Measurements from ENCODE around the gene ICA1. TPM values are rescaled to one million over a fixed set of nuclear protein-coding genes. Genes with fewer than 3 reads are reported as not detected.

The ICA1 gene
- total and polyA plus RNA-seq, 10 donors: 9.6 to 45.7 (median 27.0) TPM

- WGBS, 5 donors: 88 to 100% (median 94%) methylated on average over 2 of the region's 2 CpGs
- no peak for TF ChIP-seq POLR2AphosphoS5 (IDR thresholded peaks at IDR 0.05)
- TF ChIP-seq POLR2A (IDR thresholded peaks at IDR 0.05): no peak
- no peak for TF ChIP-seq CTCF (IDR thresholded peaks at IDR 0.05 in 8 of 11, conservative IDR thresholded peaks at IDR 0.05 in 3 of 11)
- Histone ChIP-seq H3K27ac (no peak overlapping the region), H3K9me3 (no peaks in the 10 kb centered on the region), H3K4me3 (no peak overlapping the region), H3K4me1 (peaks cover 6 to 32% (median 25%) of the 10 kb centered on the region in 6 donors), H3K36me3 (peaks cover 0 to 8% (median 0%) of the 10 kb centered on the region in 6 donors), H3K27me3 (replicated peaks in 1 of 7) (no peaks in the 10 kb centered on the region)
- intact Hi-C loops (cut with DNase I; ENCODE audit: low total_unique reads): no loop called here
- no peak for DNase-seq
Observed at GRCh38 chr7:8112685-8113084, 149.3 kb downstream of the ICA1 start.

DNA sequence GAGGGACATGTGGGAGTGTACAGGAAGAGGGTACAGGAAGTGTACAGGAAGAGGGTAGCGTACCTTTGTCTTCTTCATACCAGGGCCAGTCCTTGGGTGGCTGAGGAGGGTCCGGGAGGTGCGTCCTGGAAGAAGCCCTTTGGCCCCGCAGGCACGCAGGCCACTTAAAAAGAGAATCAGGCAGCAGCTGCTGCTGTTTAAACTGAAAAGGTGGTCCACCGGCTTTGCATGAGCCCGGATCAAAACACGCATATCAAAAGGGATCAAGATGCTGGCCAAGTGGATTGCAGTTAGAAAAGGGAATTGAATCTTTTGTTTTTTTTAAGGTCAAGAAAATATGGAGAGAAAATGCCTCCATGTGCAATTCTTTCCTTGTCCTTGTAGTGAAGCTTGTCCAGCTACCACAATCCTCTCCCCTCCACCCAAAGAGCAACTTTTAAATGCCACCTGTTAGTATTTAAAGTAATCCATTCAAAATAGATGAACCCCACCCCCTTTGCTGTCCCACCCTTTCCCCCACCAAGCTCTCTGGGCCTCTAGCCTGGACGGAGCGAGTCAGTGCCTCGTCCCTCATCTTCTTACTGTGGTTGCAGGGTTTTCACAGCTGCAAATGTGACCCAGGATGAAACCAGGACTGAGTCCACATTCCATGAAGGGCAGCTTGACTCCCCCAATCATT, 150.5 kb downstream of the ICA1 start:
- H3K4me3 ChIP-seq: no peak overlapping the region
- no peaks in the 10 kb centered on the region for H3K27me3 ChIP-seq (replicated peaks in 1 of 7)
- no peak for TF ChIP-seq POLR2A (IDR thresholded peaks at IDR 0.05)
- no peaks in the 10 kb centered on the region for H3K9me3 ChIP-seq
- no peak overlapping the region for H3K27ac ChIP-seq
- no peak for DNase-seq
- peaks cover 0 to 8% (median 0%) of the 10 kb centered on the region in 6 donors for H3K36me3 ChIP-seq
- intact Hi-C loops (cut with DNase I; ENCODE audit: low total_unique reads): no loop called here
- 85 to 90% (median 87%) methylated on average over 11 of the region's 11 CpGs for WGBS, 5 donors
- H3K4me1 ChIP-seq: peaks cover 6 to 34% (median 25%) of the 10 kb centered on the region in 6 donors

- H3K4me1 ChIP-seq: peaks cover 0 to 26% (median 7%) of the 10 kb centered on the region in 6 donors
- H3K4me3 ChIP-seq: no peak overlapping the region
- no peak for TF ChIP-seq POLR2AphosphoS5 (IDR thresholded peaks at IDR 0.05)
- no peak for TF ChIP-seq POLR2A (IDR thresholded peaks at IDR 0.05)
- TF ChIP-seq CTCF (IDR thresholded peaks at IDR 0.05 in 8 of 11, conservative IDR thresholded peaks at IDR 0.05 in 3 of 11): no peak
- H3K36me3 ChIP-seq: peaks cover 0 to 8% (median 0%) of the 10 kb centered on the region in 6 donors
- no peaks in the 10 kb centered on the region for H3K27me3 ChIP-seq (replicated peaks in 1 of 7)
- no peak for DNase-seq
- WGBS, 5 donors: 74 to 90% (median 82%) methylated on average over 4 of the region's 4 CpGs
- no peaks in the 10 kb centered on the region for H3K9me3 ChIP-seq
- no peak overlapping the region for H3K27ac ChIP-seq
- intact Hi-C loops (cut with DNase I; ENCODE audit: low total_unique reads): no loop called here
Observed at GRCh38 chr7:8109196-8110022, 152.6 kb downstream of the ICA1 start.

DNA sequence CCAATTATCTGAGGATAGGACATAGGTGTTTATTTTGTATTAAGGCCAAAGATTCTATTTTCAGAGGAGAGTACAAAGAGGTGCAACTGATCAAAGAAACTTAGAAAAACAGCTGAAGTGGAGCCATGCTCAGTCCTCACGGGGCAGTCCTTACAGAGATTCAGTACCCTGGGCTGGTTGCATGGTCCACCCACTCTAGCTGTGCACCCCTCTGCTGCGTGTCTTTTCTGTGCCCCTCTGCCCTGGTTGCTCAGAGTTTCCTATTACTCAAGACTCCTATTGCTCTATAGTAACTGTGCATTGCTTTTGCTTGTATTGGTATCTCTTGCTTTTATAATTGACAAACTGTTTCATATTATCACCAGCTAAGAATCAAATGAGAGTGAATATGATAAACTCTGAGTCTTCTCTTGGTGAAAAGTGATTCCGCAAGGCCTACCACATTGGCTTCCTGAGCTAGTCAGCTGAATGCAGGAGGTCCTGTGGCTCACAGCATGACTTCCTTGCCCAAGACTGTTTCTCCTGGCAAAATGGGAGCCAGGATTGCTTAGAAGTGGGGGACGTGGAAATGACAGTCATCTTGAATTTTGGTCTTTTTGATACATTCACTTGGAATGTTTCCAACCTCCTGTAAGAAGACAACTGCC, 156.4 kb downstream of the ICA1 start:
- intact Hi-C loops (cut with DNase I; ENCODE audit: low total_unique reads): no loop called here
- no peak for TF ChIP-seq CTCF (IDR thresholded peaks at IDR 0.05 in 8 of 11, conservative IDR thresholded peaks at IDR 0.05 in 3 of 11)
- no peak for TF ChIP-seq POLR2AphosphoS5 (IDR thresholded peaks at IDR 0.05)
- TF ChIP-seq POLR2A (IDR thresholded peaks at IDR 0.05): no peak
- WGBS, 5 donors: 27 to 71% (median 43%) methylated on average over 4 of the region's 4 CpGs
- peaks cover 0 to 15% (median 0%) of the 10 kb centered on the region in 6 donors for H3K4me1 ChIP-seq
- H3K36me3 ChIP-seq: no peaks in the 10 kb centered on the region
- H3K9me3 ChIP-seq: peaks cover 0 to 20% (median 14%) of the 10 kb centered on the region in 8 donors
- no peak overlapping the region for H3K4me3 ChIP-seq
- H3K27me3 ChIP-seq (replicated peaks in 1 of 7): no peaks in the 10 kb centered on the region
- no peak for DNase-seq
- peak overlapping the region in 1 of 8 donors; percentile 1 for H3K27ac ChIP-seq

Data from spleen (tissue), 11 donors.